Kidney (tissue), 14 donors: ENCODE data around the gene GDI2. TPM values are rescaled to one million over a fixed set of nuclear protein-coding genes. Genes with fewer than 3 reads are reported as not detected.

Experiments used
- DNase-seq, 5 donors: peaks; one replicate each; pipeline ENCODE4 v3.0.0-alpha.2; 2013 to 2020
- FAIRE-seq: peaks from 2 replicates; lab custom pipeline; 2012; peaks lifted over from hg19 to GRCh38; lab: Jason Lieb, UNC
- H3K27ac ChIP-seq, 2 donors: one replicate each; pipeline ENCODE4 v1.7.0; 2013; ENCODE audit warnings: low read depth in 2 of 2, low read length in 2 of 2, inconsistent platforms in 1 of 2
- H3K27me3 ChIP-seq: one replicate; pipeline ENCODE4 v1.7.1; 2013; ENCODE audit warnings: low read length, inconsistent platforms; ENCODE audit not compliant: control insufficient read depth, insufficient read depth
- H3K36me3 ChIP-seq, 3 donors: one replicate each; pipeline versions ENCODE4 v1.7.0 to v1.7.1; 2013; ENCODE audit warnings: low read length in 3 of 3, control low read depth in 1 of 3, inconsistent platforms in 1 of 3; ENCODE audit not compliant: insufficient read depth in 3 of 3, control insufficient read depth in 2 of 3
- H3K4me1 ChIP-seq, 3 donors: one replicate each; pipeline versions ENCODE4 v1.7.0 to v1.7.1; 2013; ENCODE audit warnings: low read length in 3 of 3, inconsistent platforms in 1 of 3, low read depth in 1 of 3; ENCODE audit not compliant: control insufficient read depth in 2 of 3, insufficient read depth in 2 of 3
- H3K4me3 ChIP-seq, 3 donors: one replicate each; pipeline versions ENCODE4 v1.7.0 to v1.8.1; 2013; ENCODE audit warnings: low read length in 3 of 3, control low read depth in 1 of 3, inconsistent platforms in 1 of 3
- H3K9ac ChIP-seq, 3 donors: one replicate each; pipeline versions ENCODE4 v1.7.0 to v1.7.1; 2013; ENCODE audit warnings: low read length in 3 of 3, control low read depth in 1 of 3, inconsistent platforms in 1 of 3
- H3K9me3 ChIP-seq, 3 donors: one replicate each; pipeline versions ENCODE4 v1.7.0 to v1.7.1; 2013; ENCODE audit warnings: low read length in 3 of 3, control low read depth in 1 of 3, inconsistent platforms in 1 of 3; ENCODE audit not compliant: control insufficient read depth in 2 of 3, insufficient read depth in 1 of 3
- intact Hi-C: fragments of 100-400 bp; cut with DNase I; formaldehyde crosslinking; loops from one replicate; pipeline ENCODE4 v1.11.1; 2022
- polyA plus RNA-seq: library from polyadenylated mRNA; stranded (reverse); fragments of 350-450 nt; fragmentation: Illumina TruSeq; extraction: RNeasy Lipid Tissue Mini Kit (QIAGEN cat#74804); gene quantifications from one replicate; pipeline ENCODE4 v1.2.3, GENCODE V29; 2014; ENCODE audit warnings: low read depth, low replicate concordance; ENCODE audit not compliant: insufficient read depth
- total RNA-seq: library from RNA; stranded (reverse); fragmentation: NEBNext Ultra II Directional; extraction: Animal tissue kit (Norgen Biotek cat#: 25700); gene quantifications from one replicate; pipeline ENCODE4 v1.2.1, GENCODE V29; 2021
- TF ChIP-seq, protein P1 (sequence below): IDR thresholded peaks from 3 replicates; pipeline ENCODE4 v1.5.1; 2012; ENCODE audit warnings: mild to moderate bottlenecking, moderate library complexity, borderline replicate concordance; ENCODE audit not compliant: insufficient read depth; ENCODE audit errors: extremely low read depth
- donor health status: control.
- donor health status: control.
- donor health status: control.
- donor health status: control.
- donor health status: control.
- donor health status: DM: yes; HTN: yes; CAD: no.
- donor health status: Normal renal cell carcinoma (clear cell type).

GDI2 gene
- total and polyA plus RNA-seq, 2 donors from 2014 or later, result 143 to 168 TPM

DNA sequence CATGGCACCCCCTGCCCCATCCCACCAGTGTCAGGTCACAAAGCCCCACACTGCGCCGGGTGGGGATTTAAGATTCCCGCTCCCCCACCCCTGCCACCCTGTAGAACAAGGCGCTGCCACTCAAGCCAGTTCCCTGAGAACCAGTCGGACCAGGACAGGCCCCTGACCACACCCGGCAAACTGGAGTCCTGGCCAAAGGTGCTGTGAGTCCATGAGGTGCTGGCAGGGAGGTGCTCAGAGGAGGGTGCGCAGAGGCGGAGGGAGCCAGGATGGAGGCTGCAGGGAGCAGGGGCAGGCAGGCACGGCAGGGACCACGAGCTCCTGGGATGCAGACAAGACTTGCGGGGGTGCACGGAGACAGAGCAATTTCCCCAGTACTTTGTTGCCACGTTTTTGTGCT is 19.7 kb upstream of the GDI2 start:
- no peak overlapping the region for H3K27ac ChIP-seq
- FAIRE-seq (no peak), DNase-seq (peak in 1 of 5 donors; percentile 51)
- H3K9me3 ChIP-seq, result no peaks in the 10 kb centered on the region
- no peaks in the 10 kb centered on the region for H3K27me3 ChIP-seq
- no peak overlapping the region for H3K9ac ChIP-seq
- intact Hi-C loops, result no loop called here
- H3K36me3 ChIP-seq, result no peaks in the 10 kb centered on the region
- no peaks in the 10 kb centered on the region for H3K4me1 ChIP-seq
- TF ChIP-seq, protein P1, sequence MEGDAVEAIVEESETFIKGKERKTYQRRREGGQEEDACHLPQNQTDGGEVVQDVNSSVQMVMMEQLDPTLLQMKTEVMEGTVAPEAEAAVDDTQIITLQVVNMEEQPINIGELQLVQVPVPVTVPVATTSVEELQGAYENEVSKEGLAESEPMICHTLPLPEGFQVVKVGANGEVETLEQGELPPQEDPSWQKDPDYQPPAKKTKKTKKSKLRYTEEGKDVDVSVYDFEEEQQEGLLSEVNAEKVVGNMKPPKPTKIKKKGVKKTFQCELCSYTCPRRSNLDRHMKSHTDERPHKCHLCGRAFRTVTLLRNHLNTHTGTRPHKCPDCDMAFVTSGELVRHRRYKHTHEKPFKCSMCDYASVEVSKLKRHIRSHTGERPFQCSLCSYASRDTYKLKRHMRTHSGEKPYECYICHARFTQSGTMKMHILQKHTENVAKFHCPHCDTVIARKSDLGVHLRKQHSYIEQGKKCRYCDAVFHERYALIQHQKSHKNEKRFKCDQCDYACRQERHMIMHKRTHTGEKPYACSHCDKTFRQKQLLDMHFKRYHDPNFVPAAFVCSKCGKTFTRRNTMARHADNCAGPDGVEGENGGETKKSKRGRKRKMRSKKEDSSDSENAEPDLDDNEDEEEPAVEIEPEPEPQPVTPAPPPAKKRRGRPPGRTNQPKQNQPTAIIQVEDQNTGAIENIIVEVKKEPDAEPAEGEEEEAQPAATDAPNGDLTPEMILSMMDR, result no peak
- no peak overlapping the region for H3K4me3 ChIP-seq

DNA sequence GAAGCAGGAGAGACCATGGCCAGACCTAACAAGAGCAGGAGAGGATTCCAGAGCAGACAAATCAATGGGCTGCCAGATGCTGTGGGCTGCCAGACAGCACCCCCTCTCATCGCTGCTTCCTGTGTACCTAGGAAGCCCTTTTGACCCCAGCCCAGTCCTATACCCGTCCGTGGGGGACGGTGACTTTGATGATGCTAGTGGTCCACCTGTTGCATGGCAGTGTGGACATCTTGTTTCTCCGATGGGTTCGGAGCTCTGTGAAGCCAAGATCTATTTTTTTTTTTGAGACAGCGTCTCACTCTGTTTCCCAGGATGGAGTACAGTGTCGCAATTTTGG is 18.2 kb upstream of the GDI2 start:
- Histone ChIP-seq H3K4me1 (no peaks in the 10 kb centered on the region), H3K36me3 (no peaks in the 10 kb centered on the region), H3K4me3 (no peak overlapping the region), H3K9ac (no peak overlapping the region), H3K27ac (no peak overlapping the region), H3K9me3 (no peaks in the 10 kb centered on the region), H3K27me3 (no peaks in the 10 kb centered on the region)
- TF ChIP-seq, protein P1, result no peak
- FAIRE-seq (no peak), DNase-seq (peak in 1 of 5 donors; percentile 31)
- intact Hi-C loops, result no loop called here

DNA sequence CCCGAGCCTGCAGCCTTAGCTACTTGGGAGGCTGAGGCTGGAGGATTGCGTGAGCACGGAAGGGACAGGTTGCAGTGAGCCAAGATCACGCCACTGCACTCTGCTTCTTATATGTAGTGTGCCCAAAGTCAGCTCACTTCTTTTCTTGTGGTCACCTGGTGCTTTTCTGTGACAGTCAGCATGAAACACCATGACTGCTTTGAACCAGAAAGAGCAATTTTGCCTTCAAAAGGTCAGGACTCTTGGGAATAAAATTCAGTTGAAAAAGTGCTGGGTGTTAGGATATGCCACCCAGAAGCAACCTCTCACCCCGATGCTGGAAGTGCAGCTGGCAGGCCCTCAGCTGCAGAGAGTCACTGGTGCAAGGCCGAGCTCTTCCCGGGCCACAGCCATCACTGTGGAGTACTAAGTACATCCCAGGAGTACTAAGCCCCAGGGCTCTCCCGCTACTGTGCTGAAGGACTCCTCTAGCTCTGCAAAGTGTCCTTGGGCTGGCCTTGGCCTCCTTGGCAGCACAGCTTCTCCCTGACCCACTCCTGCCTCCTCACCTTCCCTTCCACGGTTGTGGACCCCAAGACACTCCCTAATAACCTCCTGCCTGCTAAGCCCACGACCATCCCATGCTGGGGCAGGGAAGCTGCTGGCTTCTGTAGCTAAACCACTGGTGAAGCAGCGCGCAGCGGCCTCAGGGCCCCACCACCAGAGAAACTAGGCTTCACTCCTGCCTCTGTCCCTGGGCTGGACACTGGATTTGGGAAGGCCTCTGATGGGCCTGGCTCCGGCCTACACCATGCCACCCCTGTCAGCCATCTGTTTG is 17.6 kb upstream of the GDI2 start:
- no peaks in the 10 kb centered on the region for H3K9me3 ChIP-seq
- no peak overlapping the region for H3K4me3 ChIP-seq
- intact Hi-C loops, result no loop called here
- peak in 1 of 5 donors; percentile 37 for DNase-seq
- FAIRE-seq, result no peak
- no peak overlapping the region for H3K27ac ChIP-seq
- H3K9ac ChIP-seq, result no peak overlapping the region
- H3K27me3 ChIP-seq, result no peaks in the 10 kb centered on the region
- H3K4me1 ChIP-seq, result no peaks in the 10 kb centered on the region
- TF ChIP-seq, protein P1, result no peak
- no peaks in the 10 kb centered on the region for H3K36me3 ChIP-seq
